Measurements from ENCODE around the gene YPEL3. TPM values are rescaled to one million over a fixed set of nuclear protein-coding genes. Genes with fewer than 3 reads are reported as not detected.

The YPEL3 gene
- total RNA-seq, 1 donor from 2014 or later = 113 TPM

- ATAC-seq (peak; percentile 27 to 41), DNase-seq (peak; percentile 64)
- no peaks in the 10 kb centered on the region for H3K27me3 ChIP-seq (ENCODE audit: low read depth)
- H3K36me3 ChIP-seq = peaks cover 35% of the 10 kb centered on the region
- no peaks in the 10 kb centered on the region for H3K9me3 ChIP-seq
- intact Hi-C loops (cut with DNase I) = no loop called here
- peaks cover 25% of the 10 kb centered on the region for H3K4me1 ChIP-seq
- no peak for TF ChIP-seq CTCF (IDR thresholded peaks at IDR 0.05)
- H3K4me3 ChIP-seq = peak overlapping the region; percentile 91
- H3K27ac ChIP-seq = peak overlapping the region; percentile 92
Observed at GRCh38 chr16:30121741-30122571, 25.9 kb upstream of the YPEL3 start.

GRCh38 chr16:30120340-30121105, 24.5 kb upstream of the YPEL3 start:
- no peaks in the 10 kb centered on the region for H3K27me3 ChIP-seq (ENCODE audit: low read depth)
- no peaks in the 10 kb centered on the region for H3K9me3 ChIP-seq
- no peak overlapping the region for H3K4me3 ChIP-seq
- peaks cover 25% of the 10 kb centered on the region for H3K4me1 ChIP-seq
- peak overlapping the region; percentile 7 for H3K27ac ChIP-seq
- no peak for DNase-seq
- TF ChIP-seq CTCF (IDR thresholded peaks at IDR 0.05) = no peak
- intact Hi-C loops (cut with DNase I) = no loop called here
- ATAC-seq = no peak
- peaks cover 50% of the 10 kb centered on the region for H3K36me3 ChIP-seq

- H3K27ac ChIP-seq = no peak overlapping the region
- peaks cover 31% of the 10 kb centered on the region for H3K4me1 ChIP-seq
- intact Hi-C loops (cut with DNase I) = no loop called here
- no peak overlapping the region for H3K4me3 ChIP-seq
- DNase-seq (no peak), ATAC-seq (no peak)
- no peaks in the 10 kb centered on the region for H3K27me3 ChIP-seq (ENCODE audit: low read depth)
- no peak for TF ChIP-seq CTCF (IDR thresholded peaks at IDR 0.05)
- H3K36me3 ChIP-seq = peaks cover 61% of the 10 kb centered on the region
- no peaks in the 10 kb centered on the region for H3K9me3 ChIP-seq
Observed at GRCh38 chr16:30119428-30119827, 23.4 kb upstream of the YPEL3 start.

GRCh38 chr16:30117768-30118167, 21.8 kb upstream of the YPEL3 start:
- intact Hi-C loops (cut with DNase I) = no loop called here
- Histone ChIP-seq H3K36me3 (peaks cover 69% of the 10 kb centered on the region), H3K9me3 (no peaks in the 10 kb centered on the region), H3K4me1 (peaks cover 36% of the 10 kb centered on the region), H3K4me3 (no peak overlapping the region), H3K27me3 (ENCODE audit: low read depth) (no peaks in the 10 kb centered on the region), H3K27ac (no peak overlapping the region)
- TF ChIP-seq CTCF (IDR thresholded peaks at IDR 0.05) = no peak
- DNase-seq = no peak
- no peak for ATAC-seq

- H3K4me3 ChIP-seq = no peak overlapping the region
- ATAC-seq = no peak
- H3K27me3 ChIP-seq (ENCODE audit: low read depth) = no peaks in the 10 kb centered on the region
- H3K9me3 ChIP-seq = no peaks in the 10 kb centered on the region
- no peak for DNase-seq
- peaks cover 77% of the 10 kb centered on the region for H3K36me3 ChIP-seq
- no peak overlapping the region for H3K27ac ChIP-seq
- H3K4me1 ChIP-seq = peaks cover 28% of the 10 kb centered on the region
- no peak for TF ChIP-seq CTCF (IDR thresholded peaks at IDR 0.05)
- intact Hi-C loops (cut with DNase I) = no loop called here
Observed at GRCh38 chr16:30116291-30117207, 20.5 kb upstream of the YPEL3 start.

All from lower lobe of right lung (tissue), 2 donors.